Stimulated activated CD4-positive, alpha-beta T cell treated with anti-CD3 and anti-CD28 coated beads, Interleukin-15, amount 100 ng/mL, for 1 hour (primary cell): Measurements from ENCODE around the gene TBC1D24.
"Not testable (repeated sequence)": the region's sequence is repeated elsewhere in the genome, so short reads cannot be mapped to it uniquely, and the experiment has no call there.

Experiments used
- DNase-seq, 2 donors: peaks; one replicate each; pipeline ENCODE4 v3.0.0-alpha.2; 2020; ENCODE audit warnings: low read depth in 1 of 2, low spot score in 1 of 2

Gene TBC1D24

GRCh38 chr16:2531371-2531695, 56.4 kb downstream of the TBC1D24 start, which contains the start of gene CEMP1:
Gene CEMP1, minus strand, starts transcription at chr16:2531408. Its CDS starts 335 bp downstream, at chr16:2531073.
- DNase-seq = no peak

- peak; percentile 93 to 94 for DNase-seq
Observed at GRCh38 chr16:2531696-2532493, 57.0 kb downstream of the TBC1D24 start.

- no peak for DNase-seq
Observed at GRCh38 chr16:2532494-2533141, 57.7 kb downstream of the TBC1D24 start.

- DNase-seq = not testable (repeated sequence)
Observed at GRCh38 chr16:2533142-2533755, 58.3 kb downstream of the TBC1D24 start.

- DNase-seq = no peak
Observed at GRCh38 chr16:2533912-2534311, 59.0 kb downstream of the TBC1D24 start.

GRCh38 chr16:2534335-2534734, 59.4 kb downstream of the TBC1D24 start:
- DNase-seq = not testable (repeated sequence)

- DNase-seq = no peak
Observed at GRCh38 chr16:2535625-2536013, 60.7 kb downstream of the TBC1D24 start.

- peak; percentile 91 for DNase-seq
Observed at GRCh38 chr16:2537451-2538379, 62.8 kb downstream of the TBC1D24 start, which contains the start of gene PDPK1. Gene PDPK1, plus strand, starts transcription at chr16:2538021. Its CDS starts 92 bp downstream, at chr16:2538113.

GRCh38 chr16:2539192-2539844, 64.4 kb downstream of the TBC1D24 start:
- DNase-seq = not testable (repeated sequence)

- DNase-seq = not testable (repeated sequence)
Observed at GRCh38 chr16:2539845-2540458, 65.0 kb downstream of the TBC1D24 start.

GRCh38 chr16:2540912-2541311, 66.0 kb downstream of the TBC1D24 start:
- not testable (repeated sequence) for DNase-seq

- DNase-seq = not testable (repeated sequence)
Observed at GRCh38 chr16:2541409-2541808, 66.5 kb downstream of the TBC1D24 start.

- not testable (repeated sequence) for DNase-seq
Observed at GRCh38 chr16:2543771-2544170, 68.8 kb downstream of the TBC1D24 start.

- not testable (repeated sequence) for DNase-seq
Observed at GRCh38 chr16:2550283-2550878, 75.5 kb downstream of the TBC1D24 start.

- not testable (repeated sequence) for DNase-seq
Observed at GRCh38 chr16:2551420-2551889, 76.5 kb downstream of the TBC1D24 start.

- not testable (repeated sequence) for DNase-seq
Observed at GRCh38 chr16:2554709-2555425, 79.9 kb downstream of the TBC1D24 start.
